GM12878 (cell line): ENCODE measurements around the gene CDH8. TPM values are rescaled to one million over a fixed set of nuclear protein-coding genes. Genes with fewer than 3 reads are reported as not detected.

Source experiments
- ATAC-seq: fragments of 200-7000 bp; cut with Tn5 transposase; 3 replicates; pipeline ENCODE4 v1.9.1; 2020; ENCODE audit warnings: mild to moderate bottlenecking, moderate library complexity
- BruUV-seq: library from RNA; stranded (reverse); fragments of 400-500 nt; replicated peaks from 2 replicates; lab custom pipeline; 2021; lab: Mats Ljungman, UMichigan
- CTCF ChIA-PET: fragments of 300-600 bp; sonication (Branson Sonifier 250); formaldehyde crosslinking; extraction: SDS; loops from one replicate; lab custom pipeline; 2021; ENCODE audit warnings: inconsistent platforms; lab: Yijun Ruan, JAX
- POLR2A ChIA-PET: fragments of 350-600 bp; formaldehyde crosslinking; extraction: SDS; loops from one replicate; lab custom pipeline; 2021; ENCODE audit warnings: inconsistent platforms; lab: Charles Lee
- RAD21 ChIA-PET: fragments of 300-600 bp; sonication (Branson Sonifier 250); formaldehyde crosslinking; loops from one replicate; lab custom pipeline; 2023; ENCODE audit warnings: antibody characterized with exemption; ENCODE audit not compliant: unreplicated experiment; lab: Charles Lee
- SMC1A ChIA-PET: fragments of 300-600 bp; sonication (Branson Sonifier 250); formaldehyde crosslinking; loops from one replicate; lab custom pipeline; 2023; ENCODE audit not compliant: unreplicated experiment, uncharacterized antibody; lab: Charles Lee
- DNase-seq: peaks from one replicate; pipeline ENCODE4 v3.0.0-alpha.2; 2011; ENCODE audit warnings: low read depth, low spot score
- FAIRE-seq: peaks from 3 replicates; lab custom pipeline; 2011; peaks lifted over from hg19 to GRCh38; lab: Jason Lieb, UNC
- H2AFZ ChIP-seq: 2 replicates; pipeline ENCODE4 v1.6.0; 2011; ENCODE audit warnings: low read depth, low read length, control low read depth; ENCODE audit not compliant: control insufficient read depth
- H3K27ac ChIP-seq: 2 replicates; pipeline ENCODE4 v1.5.1; 2011; ENCODE audit warnings: control low read depth; ENCODE audit not compliant: control insufficient read depth, insufficient read depth
- H3K27me3 ChIP-seq, 2 experiments: replicated peaks in 1 of 2; 2 replicates each; pipeline versions ENCODE4 v1.6.0 to v1.6.1; 2011; ENCODE audit warnings: low read length in 1 of 2; ENCODE audit not compliant: control insufficient read depth in 2 of 2, insufficient read depth in 2 of 2
- H3K36me3 ChIP-seq, 2 experiments: 2 replicates each; pipeline ENCODE4 v1.5.1; 2011; ENCODE audit warnings: low read length in 1 of 2; ENCODE audit not compliant: control insufficient read depth in 2 of 2, insufficient read depth in 2 of 2
- H3K4me1 ChIP-seq: 2 replicates; pipeline ENCODE4 v1.6.1; 2011; ENCODE audit warnings: mild to moderate bottlenecking, low read length, moderate library complexity, mixed read lengths; ENCODE audit not compliant: control insufficient read depth, insufficient read depth
- H3K4me2 ChIP-seq: 2 replicates; pipeline ENCODE4 v1.6.0; 2011; ENCODE audit warnings: control low read depth; ENCODE audit not compliant: control insufficient read depth, insufficient read depth
- H3K4me3 ChIP-seq: fragments of 200-600 bp; sonication (generic); 2 replicates; pipeline ENCODE4 v1.5.1; 2016
- H3K79me2 ChIP-seq: 2 replicates; pipeline ENCODE4 v1.6.0; 2011; ENCODE audit warnings: low read length; ENCODE audit not compliant: control insufficient read depth, insufficient read depth
- H3K9ac ChIP-seq: 2 replicates; pipeline ENCODE4 v1.8.0; 2011; ENCODE audit warnings: low read length, control low read depth, mixed read lengths; ENCODE audit not compliant: control insufficient read depth, insufficient read depth
- H3K9me3 ChIP-seq: replicated peaks from 3 replicates; pipeline ENCODE4 v1.5.1; 2011; ENCODE audit warnings: mild to moderate bottlenecking, low read length; ENCODE audit not compliant: control insufficient read depth, insufficient read depth
- H4K20me1 ChIP-seq: 2 replicates; pipeline ENCODE4 v1.6.0; 2011; ENCODE audit not compliant: control insufficient read depth, insufficient read depth
- RB1 ChIP-seq: fragments of 450-650 bp; formaldehyde crosslinking; IDR thresholded peaks from 2 replicates; pipeline ENCODE4 v1.6.1; 2017; ENCODE audit warnings: mild to moderate bottlenecking, borderline replicate concordance
- TAF1 ChIP-seq: IDR thresholded peaks from 2 replicates; pipeline ENCODE4 v1.6.1; 2011; ENCODE audit warnings: mild to moderate bottlenecking, low read depth, low read length, borderline replicate concordance
- ZNF622 ChIP-seq: fragments of 450-650 bp; IDR thresholded peaks from 2 replicates; pipeline ENCODE4 v1.6.1; 2017; ENCODE audit warnings: mild to moderate bottlenecking, inconsistent platforms
- WGBS: methylation state at CpG from one replicate; pipeline ENCODE4 v1.1.6; 2016; ENCODE audit warnings: low lambda C conversion rate; ENCODE audit not compliant: insufficient replicate concordance, insufficient coverage; ENCODE audit errors: missing lambda C conversion rate; 5-methylcytosine and 5-hydroxymethylcytosine counted together
- in situ Hi-C: fragments of 300-500 bp; cut with MboI; formaldehyde crosslinking; loops from 9 replicates; pipeline ENCODE4 v1.14.3; 2018; ENCODE audit warnings: mixed read lengths
- intact Hi-C: fragments of 100-400 bp; cut with micrococcal nuclease; formaldehyde crosslinking; loops from one replicate; pipeline ENCODE4 v1.14.2; 2022; ENCODE audit not compliant: unreplicated experiment
- polyA plus RNA-seq, 11 experiments: library from polyadenylated mRNA; depleted of rRNA in 4 of 11; unstranded in 6 of 11; stranded (reverse) in 5 of 11; fragments of >200 nt; fragmentation: Nextera tagmentation in 4 of 11; fragmentation: Illumina TruSeq in 1 of 11; extraction: Ambion mirVana in 4 of 11; extraction: Trizol in 1 of 11; gene quantifications; 1 replicate in 1 of 11; 2 replicates in 10 of 11; pipeline versions ENCODE4 v1.2.1 to v1.2.3, GENCODE V29; 2011 to 2016; ENCODE audit warnings: inconsistent platforms in 2 of 11, missing spikeins in 2 of 11, low read depth in 1 of 11
- total RNA-seq, 4 experiments: library from RNA; depleted of rRNA in 3 of 4; stranded (reverse); fragments of >200 nt in 3 of 4; fragmentation: Illumina TruSeq in 1 of 4; extraction: Trizol in 1 of 4; gene quantifications; 2 replicates each; pipeline versions ENCODE4 v1.2.1 to v1.2.3, GENCODE V29; 2013 to 2021

The CDH8 gene
- total and polyA plus RNA-seq, 10 of the 15 experiments (the other 5 are each of a cell fraction or from before 2014, with no cell fraction given): 0.13 to 0.68 (median 0.25) TPM; not detected in 3

DNA sequence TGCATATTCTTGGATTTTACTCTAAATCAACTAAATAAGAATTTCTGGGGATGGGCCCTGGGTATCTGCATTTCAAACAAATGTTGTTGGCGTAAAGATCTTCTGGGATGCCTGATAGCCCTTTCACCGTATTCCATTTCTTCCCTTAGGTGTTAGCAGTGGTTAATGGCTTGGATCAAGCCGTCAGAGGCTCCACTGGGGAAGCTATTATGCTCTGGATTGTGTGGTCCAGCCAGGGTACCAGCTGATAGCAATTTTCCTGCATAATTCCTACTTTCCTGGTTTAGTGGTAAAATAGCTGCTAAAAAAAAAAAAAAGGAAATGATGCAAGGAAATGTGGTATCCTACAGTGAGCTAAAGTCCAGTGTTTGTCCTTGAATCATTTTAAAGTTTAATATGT, 365.1 kb downstream of the CDH8 start:
- no peak overlapping the region for H3K9ac ChIP-seq
- TF ChIP-seq TAF1 (no peak), ZNF622 (no peak)
- TF ChIP-seq, all 136 proteins: peak for 0
- CTCF ChIA-PET: no interaction called here
- intact Hi-C loops (no loop called here), in situ Hi-C loops (no loop called here)
- FAIRE-seq (no peak), ATAC-seq (no peak), DNase-seq (no peak)
- no peak overlapping the region for H3K27ac ChIP-seq
- SMC1A ChIA-PET: no interaction called here
- H3K9me3 ChIP-seq: no peaks in the 10 kb centered on the region
- H4K20me1 ChIP-seq: no peaks in the 10 kb centered on the region
- no peaks in the 10 kb centered on the region for H3K4me1 ChIP-seq
- no TSS peak for BruUV-seq
- no peak overlapping the region for H2AFZ ChIP-seq
- no peaks in the 10 kb centered on the region for H3K79me2 ChIP-seq
- POLR2A ChIA-PET: no interaction called here
- RAD21 ChIA-PET: no interaction called here
- H3K4me3 ChIP-seq: no peak overlapping the region
- no peak overlapping the region for H3K4me2 ChIP-seq
- 0% methylated on average over 3 of the region's 3 CpGs for WGBS
- H3K36me3 ChIP-seq: no peaks in the 10 kb centered on the region
- H3K27me3 ChIP-seq: no peaks in the 10 kb centered on the region

DNA sequence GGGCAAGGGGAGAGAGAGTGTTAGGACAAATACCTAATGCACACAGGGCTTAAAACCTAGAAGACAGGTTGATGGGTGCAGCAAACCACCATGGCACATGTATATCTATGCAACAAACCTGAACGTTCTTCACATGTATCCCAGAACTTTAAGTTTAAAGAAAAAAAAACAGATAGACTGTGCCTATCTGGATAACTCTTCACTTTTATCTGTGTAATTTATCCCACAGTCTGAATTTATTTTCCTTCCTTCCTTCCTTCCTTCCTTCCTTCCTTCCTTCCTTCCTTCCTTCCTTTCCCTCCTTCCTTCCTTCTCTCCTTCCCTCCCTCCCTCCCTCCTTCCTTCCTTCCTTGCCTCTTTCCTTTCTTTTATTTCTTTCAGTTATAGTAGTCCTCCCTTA, 370.7 kb downstream of the CDH8 start:
- Histone ChIP-seq H3K4me3 (no peak overlapping the region), H3K9me3 (no peaks in the 10 kb centered on the region), H4K20me1 (no peaks in the 10 kb centered on the region), H3K36me3 (no peaks in the 10 kb centered on the region), H3K4me2 (no peak overlapping the region), H2AFZ (no peak overlapping the region), H3K27me3 (no peaks in the 10 kb centered on the region), H3K79me2 (no peaks in the 10 kb centered on the region), H3K9ac (no peak overlapping the region), H3K27ac (no peak overlapping the region), H3K4me1 (no peaks in the 10 kb centered on the region)
- DNase-seq (no peak), ATAC-seq (no peak), FAIRE-seq (no peak)
- POLR2A ChIA-PET: no interaction called here
- BruUV-seq: no TSS peak
- no peak for TF ChIP-seq RB1
- RAD21 ChIA-PET: no interaction called here
- SMC1A ChIA-PET: no interaction called here
- intact Hi-C loops (no loop called here), in situ Hi-C loops (no loop called here)
- WGBS: 75% methylated on average over 1 of the region's 1 CpG
- CTCF ChIA-PET: no interaction called here
